ENCODE data around the gene UNC93A. TPM values are rescaled to one million over a fixed set of nuclear protein-coding genes. Genes with fewer than 3 reads are reported as not detected.
"Not testable (repeated sequence)": the region's sequence is repeated elsewhere in the genome, so short reads cannot be mapped to it uniquely, and the experiment has no call there.

Gene UNC93A
- total and polyA plus RNA-seq, 2 donors (not counting 1 experiment from before 2014, with no cell fraction given) = not detected

DNA sequence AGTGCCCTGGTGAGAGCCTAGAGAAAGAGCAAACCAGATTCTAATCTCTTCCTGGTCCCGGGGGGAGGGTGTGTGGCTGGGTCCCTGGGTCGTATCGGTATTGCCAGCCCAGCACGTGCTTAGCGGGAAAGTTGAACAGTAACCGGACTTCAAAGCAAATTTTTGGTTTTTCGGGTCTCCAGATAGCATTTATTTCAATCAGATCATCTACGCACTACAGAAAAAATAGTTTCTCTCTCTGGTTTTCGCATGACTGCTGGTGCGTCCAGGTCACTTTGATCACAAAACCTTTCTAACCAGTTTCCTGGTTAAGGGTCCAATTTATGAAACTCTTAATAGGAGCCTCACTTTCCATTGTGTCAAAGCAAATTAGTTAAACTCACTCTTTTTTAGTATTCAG lies 27.7 kb downstream of the UNC93A start:
- H3K79me2 ChIP-seq (ENCODE audit: control insufficient read depth, insufficient read depth, low read length); H3K27ac ChIP-seq (ENCODE audit: low read length in 2 of 2); H3K9me3 Mint-ChIP-seq (ENCODE audit: insufficient read depth); H3K4me1 ChIP-seq (ENCODE audit: control insufficient read depth in 2 of 2, insufficient read depth in 2 of 2, low read length in 2 of 2); H4K20me1 ChIP-seq (ENCODE audit: control insufficient read depth, insufficient read depth, low read length, poor library complexity, severe bottlenecking); H3K4me2 ChIP-seq (replicated peaks; ENCODE audit: low read depth, low read length, poor library complexity, severe bottlenecking); H3K27ac Mint-ChIP-seq; H3K4me3 Mint-ChIP-seq; POLR2A ChIA-PET; H3K36me3 ChIP-seq (replicated peaks in 1 of 2; ENCODE audit: control extremely low read depth in 1 of 2, control insufficient read depth in 1 of 2, extremely low read depth in 1 of 2, insufficient read depth in 2 of 2, low read length in 1 of 2); DNase-seq; H3K4me3 ChIP-seq (ENCODE audit: control extremely low read depth in 1 of 5, extremely low read depth in 1 of 5, insufficient read depth in 1 of 5, low read depth in 2 of 5, low read length in 4 of 5); H3K4me1 Mint-ChIP-seq; H3K9ac ChIP-seq (ENCODE audit: low read length); H2AFZ ChIP-seq (ENCODE audit: insufficient read depth, low read depth, low read length, poor library complexity, severe bottlenecking); intact Hi-C loops (cut with micrococcal nuclease); H3K9me3 ChIP-seq (ENCODE audit: control extremely low read depth in 1 of 3, control insufficient read depth in 2 of 3, insufficient read depth in 1 of 3, low read length in 2 of 3); ATAC-seq (ENCODE audit: low read depth): not testable (repeated sequence)
- peaks cover 0 to 11% (median 1%) of the 10 kb centered on the region in 4 experiments for H3K27me3 ChIP-seq (replicated peaks in 1 of 4; ENCODE audit: control extremely low read depth in 1 of 4, control insufficient read depth in 3 of 4, insufficient read depth in 4 of 4, low read length in 3 of 4)
- CTCF ChIA-PET = interaction anchor here (0.8 kb wide), 1 partner anchor 32 kb away, joined by 3 read pairs; no protein-coding TSS in a partner anchor
- WGBS (ENCODE audit: insufficient coverage) = 0% methylated on average over 7 of the region's 10 CpGs
- peaks cover 41% of the 10 kb centered on the region for H3K27me3 Mint-ChIP-seq

DNA sequence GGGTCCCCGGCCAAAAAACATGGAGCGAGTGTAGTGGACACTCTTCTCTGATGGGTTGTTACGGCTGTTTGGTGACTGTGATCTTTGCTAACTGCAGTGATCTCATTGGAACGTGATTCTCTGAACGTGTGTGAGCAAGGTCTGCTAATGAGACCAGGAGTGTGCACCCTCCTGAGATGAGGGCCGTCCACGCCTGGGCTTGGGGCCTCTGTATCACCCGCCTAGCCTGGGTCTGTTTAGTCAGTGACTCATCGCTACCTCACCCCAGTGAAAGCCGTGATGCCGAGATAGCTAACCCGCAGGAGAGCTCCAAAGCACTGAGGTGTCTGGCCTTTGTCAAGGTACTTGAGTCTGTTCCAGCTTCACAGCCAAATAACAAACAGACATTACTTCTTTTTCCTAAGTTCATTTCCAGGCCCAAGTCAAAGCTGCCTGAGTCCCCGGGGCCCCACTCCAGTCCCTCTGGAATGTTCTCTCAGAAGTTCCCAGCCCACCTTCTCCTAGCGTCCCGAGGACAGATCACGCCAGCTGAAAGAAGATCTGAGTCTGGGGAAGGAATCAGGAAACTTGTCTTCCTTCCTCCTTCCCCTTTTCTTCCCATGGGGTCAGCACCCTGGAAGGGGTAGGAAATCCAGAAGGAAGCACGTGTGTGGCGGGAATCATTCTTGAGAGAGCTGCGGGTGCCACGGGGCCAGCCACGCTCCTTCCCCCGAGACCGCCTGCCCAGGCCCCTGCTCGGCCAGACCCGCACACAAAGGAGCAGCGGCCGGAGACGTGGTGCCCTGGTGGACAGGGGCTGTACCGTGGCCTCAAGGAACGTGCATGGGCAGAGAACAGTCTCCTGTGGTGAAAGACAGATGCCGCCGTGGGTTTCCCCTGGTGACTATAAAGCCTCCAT lies 29.0 kb downstream of the UNC93A start:
- H3K27ac ChIP-seq (ENCODE audit: low read length in 2 of 2); CTCF ChIA-PET; H3K4me1 Mint-ChIP-seq; H3K4me3 Mint-ChIP-seq; POLR2A ChIA-PET; DNase-seq; H3K9me3 ChIP-seq (ENCODE audit: control extremely low read depth in 1 of 3, control insufficient read depth in 2 of 3, insufficient read depth in 1 of 3, low read length in 2 of 3); ATAC-seq (ENCODE audit: low read depth); intact Hi-C loops (cut with micrococcal nuclease); H2AFZ ChIP-seq (ENCODE audit: insufficient read depth, low read depth, low read length, poor library complexity, severe bottlenecking); H3K27ac Mint-ChIP-seq; H3K4me2 ChIP-seq (replicated peaks; ENCODE audit: low read depth, low read length, poor library complexity, severe bottlenecking); H3K36me3 ChIP-seq (replicated peaks in 1 of 2; ENCODE audit: control extremely low read depth in 1 of 2, control insufficient read depth in 1 of 2, extremely low read depth in 1 of 2, insufficient read depth in 2 of 2, low read length in 1 of 2); H4K20me1 ChIP-seq (ENCODE audit: control insufficient read depth, insufficient read depth, low read length, poor library complexity, severe bottlenecking); H3K79me2 ChIP-seq (ENCODE audit: control insufficient read depth, insufficient read depth, low read length); H3K4me3 ChIP-seq (ENCODE audit: control extremely low read depth in 1 of 5, extremely low read depth in 1 of 5, insufficient read depth in 1 of 5, low read depth in 2 of 5, low read length in 4 of 5); H3K9me3 Mint-ChIP-seq (ENCODE audit: insufficient read depth); H3K4me1 ChIP-seq (ENCODE audit: control insufficient read depth in 2 of 2, insufficient read depth in 2 of 2, low read length in 2 of 2); H3K9ac ChIP-seq (ENCODE audit: low read length): not testable (repeated sequence)
- H3K27me3 ChIP-seq (replicated peaks in 1 of 4; ENCODE audit: control extremely low read depth in 1 of 4, control insufficient read depth in 3 of 4, insufficient read depth in 4 of 4, low read length in 3 of 4) = peaks cover 0 to 11% (median 0%) of the 10 kb centered on the region in 4 experiments
- H3K27me3 Mint-ChIP-seq = peaks cover 33% of the 10 kb centered on the region
- WGBS (ENCODE audit: insufficient coverage) = 100% methylated on average over 2 of the region's 32 CpGs

DNA sequence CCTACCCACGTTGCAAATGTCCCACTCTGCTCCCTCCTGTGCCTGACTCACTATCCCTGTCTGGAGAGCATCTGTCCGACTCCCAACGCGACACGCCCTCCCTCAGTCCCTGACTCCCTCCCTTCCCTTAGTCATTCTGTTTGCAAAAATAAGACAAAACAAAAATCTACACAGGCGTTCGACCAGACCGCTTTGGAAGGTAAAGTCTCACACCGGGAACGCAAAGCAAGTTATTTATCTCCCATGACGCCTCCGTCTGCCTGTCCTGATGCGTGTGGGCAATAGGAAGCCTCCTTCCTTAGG lies 29.6 kb downstream of the UNC93A start:
- H4K20me1 ChIP-seq (ENCODE audit: control insufficient read depth, insufficient read depth, low read length, poor library complexity, severe bottlenecking); ATAC-seq (ENCODE audit: low read depth); intact Hi-C loops (cut with micrococcal nuclease); H3K9ac ChIP-seq (ENCODE audit: low read length); CTCF ChIA-PET; H3K79me2 ChIP-seq (ENCODE audit: control insufficient read depth, insufficient read depth, low read length); H3K4me3 Mint-ChIP-seq; H3K27ac Mint-ChIP-seq; DNase-seq; POLR2A ChIA-PET; H3K9me3 ChIP-seq (ENCODE audit: control extremely low read depth in 1 of 3, control insufficient read depth in 2 of 3, insufficient read depth in 1 of 3, low read length in 2 of 3); H3K4me1 Mint-ChIP-seq; H2AFZ ChIP-seq (ENCODE audit: insufficient read depth, low read depth, low read length, poor library complexity, severe bottlenecking); H3K36me3 ChIP-seq (replicated peaks in 1 of 2; ENCODE audit: control extremely low read depth in 1 of 2, control insufficient read depth in 1 of 2, extremely low read depth in 1 of 2, insufficient read depth in 2 of 2, low read length in 1 of 2); H3K4me2 ChIP-seq (replicated peaks; ENCODE audit: low read depth, low read length, poor library complexity, severe bottlenecking); H3K4me3 ChIP-seq (ENCODE audit: control extremely low read depth in 1 of 5, extremely low read depth in 1 of 5, insufficient read depth in 1 of 5, low read depth in 2 of 5, low read length in 4 of 5); H3K4me1 ChIP-seq (ENCODE audit: control insufficient read depth in 2 of 2, insufficient read depth in 2 of 2, low read length in 2 of 2); H3K9me3 Mint-ChIP-seq (ENCODE audit: insufficient read depth); H3K27ac ChIP-seq (ENCODE audit: low read length in 2 of 2): not testable (repeated sequence)
- peaks cover 0 to 11% (median 0%) of the 10 kb centered on the region in 4 experiments for H3K27me3 ChIP-seq (replicated peaks in 1 of 4; ENCODE audit: control extremely low read depth in 1 of 4, control insufficient read depth in 3 of 4, insufficient read depth in 4 of 4, low read length in 3 of 4)
- H3K27me3 Mint-ChIP-seq = peaks cover 38% of the 10 kb centered on the region
- WGBS (ENCODE audit: insufficient coverage) = 90% methylated on average over 4 of the region's 13 CpGs

DNA sequence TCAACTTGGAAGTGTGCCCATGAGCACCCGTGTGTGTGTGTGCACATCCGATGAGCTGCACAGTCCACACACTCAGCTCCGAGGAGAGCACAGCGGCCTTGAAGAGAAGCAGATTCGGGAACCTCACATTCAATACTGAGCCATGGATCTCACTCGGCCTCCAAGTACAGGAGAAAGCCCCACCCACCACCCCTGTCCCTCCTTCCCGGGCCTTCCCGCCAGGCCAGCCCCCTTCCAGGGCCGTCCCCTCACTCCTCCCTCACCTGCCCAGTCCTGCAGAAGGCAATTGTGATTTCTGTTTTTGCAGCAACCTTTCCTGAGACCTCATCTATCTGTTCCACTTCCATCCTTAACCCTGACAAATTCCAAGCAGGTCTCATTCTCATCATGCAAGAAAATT lies 30.1 kb downstream of the UNC93A start:
- intact Hi-C loops (cut with micrococcal nuclease); H3K9me3 ChIP-seq (ENCODE audit: control extremely low read depth in 1 of 3, control insufficient read depth in 2 of 3, insufficient read depth in 1 of 3, low read length in 2 of 3); ATAC-seq (ENCODE audit: low read depth); CTCF ChIA-PET; H3K9me3 Mint-ChIP-seq (ENCODE audit: insufficient read depth); H3K36me3 ChIP-seq (replicated peaks in 1 of 2; ENCODE audit: control extremely low read depth in 1 of 2, control insufficient read depth in 1 of 2, extremely low read depth in 1 of 2, insufficient read depth in 2 of 2, low read length in 1 of 2); H3K4me2 ChIP-seq (replicated peaks; ENCODE audit: low read depth, low read length, poor library complexity, severe bottlenecking); H2AFZ ChIP-seq (ENCODE audit: insufficient read depth, low read depth, low read length, poor library complexity, severe bottlenecking); H3K79me2 ChIP-seq (ENCODE audit: control insufficient read depth, insufficient read depth, low read length); H3K4me3 ChIP-seq (ENCODE audit: control extremely low read depth in 1 of 5, extremely low read depth in 1 of 5, insufficient read depth in 1 of 5, low read depth in 2 of 5, low read length in 4 of 5); H3K9ac ChIP-seq (ENCODE audit: low read length); H3K4me3 Mint-ChIP-seq; H4K20me1 ChIP-seq (ENCODE audit: control insufficient read depth, insufficient read depth, low read length, poor library complexity, severe bottlenecking); H3K4me1 ChIP-seq (ENCODE audit: control insufficient read depth in 2 of 2, insufficient read depth in 2 of 2, low read length in 2 of 2); H3K4me1 Mint-ChIP-seq; H3K27ac Mint-ChIP-seq; H3K27ac ChIP-seq (ENCODE audit: low read length in 2 of 2); POLR2A ChIA-PET; DNase-seq: not testable (repeated sequence)
- H3K27me3 Mint-ChIP-seq = peaks cover 39% of the 10 kb centered on the region
- no CpG with 5 or more reads among the region's 9 CpGs for WGBS (ENCODE audit: insufficient coverage)
- H3K27me3 ChIP-seq (replicated peaks in 1 of 4; ENCODE audit: control extremely low read depth in 1 of 4, control insufficient read depth in 3 of 4, insufficient read depth in 4 of 4, low read length in 3 of 4) = peaks cover 0 to 11% (median 0%) of the 10 kb centered on the region in 4 experiments

Data from B cell (primary cell).